Lower lobe of right lung (tissue), 2 donors: ENCODE results near the gene RIC1. TPM values are rescaled to one million over a fixed set of nuclear protein-coding genes. Genes with fewer than 3 reads are reported as not detected.
A peak's percentile ranks its signal among the peaks of the same experiment; 100 is the strongest.
"Not testable (repeated sequence)": the region's sequence is repeated elsewhere in the genome, so short reads cannot be mapped to it uniquely, and the experiment has no call there.

Experiments used
- ATAC-seq, 2 donors: fragments of 200-7000 bp; cut with Tn5 transposase; one replicate each; pipeline ENCODE4 v1.9.1; 2020 to 2022; ENCODE audit warnings: mild to moderate bottlenecking in 2 of 2, moderate library complexity in 2 of 2
- DNase-seq: peaks from one replicate; pipeline ENCODE4 v3.0.0-alpha.2; 2020
- H3K27ac ChIP-seq: fragments of 200-600 bp; one replicate; pipeline ENCODE4 v1.8.0; 2022
- H3K27me3 ChIP-seq: fragments of 200-600 bp; one replicate; pipeline ENCODE4 v1.8.0; 2022; ENCODE audit warnings: low read depth
- H3K36me3 ChIP-seq: fragments of 200-600 bp; one replicate; pipeline ENCODE4 v1.8.0; 2022; ENCODE audit warnings: mild to moderate bottlenecking
- H3K4me1 ChIP-seq: fragments of 200-600 bp; one replicate; pipeline ENCODE4 v1.8.0; 2022
- H3K4me3 ChIP-seq: fragments of 200-600 bp; one replicate; pipeline ENCODE4 v1.8.0; 2022; ENCODE audit warnings: mild to moderate bottlenecking
- H3K9me3 ChIP-seq: fragments of 200-600 bp; one replicate; pipeline ENCODE4 v1.8.0; 2022
- intact Hi-C: fragments of 100-400 bp; cut with DNase I; formaldehyde crosslinking; loops from one replicate; pipeline ENCODE4 v1.11.0; 2022
- total RNA-seq: library from RNA; stranded (reverse); fragmentation: NEBNext Ultra II Directional; extraction: Animal tissue kit (Norgen Biotek cat#: 25700); gene quantifications from one replicate; pipeline ENCODE4 v1.2.1, GENCODE V29; 2021
- TF ChIP-seq, protein P1 (sequence below): fragments of 200-600 bp; IDR thresholded peaks from one replicate; pipeline ENCODE4 v1.8.0; 2022; ENCODE audit warnings: antibody characterized with exemption, mild to moderate bottlenecking
- donor health status: DM: no; HTN: yes; CAD: no; lungs with severe emphysema.

The RIC1 gene
- total RNA-seq, 1 donor from 2014 or later, result 20.5 TPM

DNA sequence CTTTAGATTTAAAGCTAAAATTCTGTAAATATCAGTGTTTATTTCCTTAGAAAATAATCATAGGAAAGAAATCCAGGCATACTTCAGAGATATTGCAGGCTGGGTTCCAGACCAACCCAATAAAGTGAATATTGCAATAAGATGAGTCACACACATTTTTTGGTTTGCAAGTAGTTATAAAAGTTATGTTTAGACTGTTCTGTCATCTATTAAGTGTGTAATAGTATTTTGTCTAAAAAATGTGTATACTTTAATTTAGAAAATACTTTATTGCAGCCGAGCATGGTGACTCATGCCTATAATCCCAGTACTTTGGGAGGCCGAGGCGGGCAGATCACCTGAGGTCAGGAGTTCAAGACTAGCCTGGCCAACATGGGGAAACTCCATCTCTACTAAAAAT is 6.9 kb upstream of the RIC1 start:
- H3K27me3 ChIP-seq, result no peaks in the 10 kb centered on the region
- intact Hi-C loops, result no loop called here
- H3K27ac ChIP-seq, result no peak overlapping the region
- H3K4me1 ChIP-seq, result peaks cover 58% of the 10 kb centered on the region
- no peaks in the 10 kb centered on the region for H3K9me3 ChIP-seq
- no peaks in the 10 kb centered on the region for H3K36me3 ChIP-seq
- no peak for DNase-seq
- TF ChIP-seq, protein P1, sequence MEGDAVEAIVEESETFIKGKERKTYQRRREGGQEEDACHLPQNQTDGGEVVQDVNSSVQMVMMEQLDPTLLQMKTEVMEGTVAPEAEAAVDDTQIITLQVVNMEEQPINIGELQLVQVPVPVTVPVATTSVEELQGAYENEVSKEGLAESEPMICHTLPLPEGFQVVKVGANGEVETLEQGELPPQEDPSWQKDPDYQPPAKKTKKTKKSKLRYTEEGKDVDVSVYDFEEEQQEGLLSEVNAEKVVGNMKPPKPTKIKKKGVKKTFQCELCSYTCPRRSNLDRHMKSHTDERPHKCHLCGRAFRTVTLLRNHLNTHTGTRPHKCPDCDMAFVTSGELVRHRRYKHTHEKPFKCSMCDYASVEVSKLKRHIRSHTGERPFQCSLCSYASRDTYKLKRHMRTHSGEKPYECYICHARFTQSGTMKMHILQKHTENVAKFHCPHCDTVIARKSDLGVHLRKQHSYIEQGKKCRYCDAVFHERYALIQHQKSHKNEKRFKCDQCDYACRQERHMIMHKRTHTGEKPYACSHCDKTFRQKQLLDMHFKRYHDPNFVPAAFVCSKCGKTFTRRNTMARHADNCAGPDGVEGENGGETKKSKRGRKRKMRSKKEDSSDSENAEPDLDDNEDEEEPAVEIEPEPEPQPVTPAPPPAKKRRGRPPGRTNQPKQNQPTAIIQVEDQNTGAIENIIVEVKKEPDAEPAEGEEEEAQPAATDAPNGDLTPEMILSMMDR, result no peak
- no peak overlapping the region for H3K4me3 ChIP-seq
- peak in 1 of 2 donors; percentile 46 for ATAC-seq

DNA sequence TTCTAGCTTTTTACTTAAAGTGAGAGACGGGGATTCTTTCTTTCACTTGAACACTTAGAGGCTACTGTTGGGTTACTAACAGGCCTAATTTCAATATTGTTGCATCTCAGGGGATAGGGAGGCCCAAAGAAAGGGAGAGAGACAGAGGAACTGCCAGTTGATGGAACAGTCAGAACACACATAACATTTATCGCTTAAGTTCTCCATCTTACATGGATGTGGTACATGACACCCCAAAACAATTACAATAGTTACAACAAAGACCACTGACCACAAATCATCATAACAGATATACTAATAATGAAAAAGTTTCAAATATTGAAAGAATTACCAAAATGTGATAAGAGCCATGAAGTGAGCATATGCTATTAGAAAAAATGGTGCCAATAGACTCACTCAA is 4.3 kb upstream of the RIC1 start:
- H3K27me3 ChIP-seq, result no peaks in the 10 kb centered on the region
- TF ChIP-seq, protein P1, result no peak
- H3K9me3 ChIP-seq, result no peaks in the 10 kb centered on the region
- H3K36me3 ChIP-seq, result no peaks in the 10 kb centered on the region
- intact Hi-C loops, result no loop called here
- DNase-seq (no peak), ATAC-seq (no peak)
- H3K4me1 ChIP-seq, result peaks cover 62% of the 10 kb centered on the region
- H3K4me3 ChIP-seq, result no peak overlapping the region
- H3K27ac ChIP-seq, result no peak overlapping the region

DNA sequence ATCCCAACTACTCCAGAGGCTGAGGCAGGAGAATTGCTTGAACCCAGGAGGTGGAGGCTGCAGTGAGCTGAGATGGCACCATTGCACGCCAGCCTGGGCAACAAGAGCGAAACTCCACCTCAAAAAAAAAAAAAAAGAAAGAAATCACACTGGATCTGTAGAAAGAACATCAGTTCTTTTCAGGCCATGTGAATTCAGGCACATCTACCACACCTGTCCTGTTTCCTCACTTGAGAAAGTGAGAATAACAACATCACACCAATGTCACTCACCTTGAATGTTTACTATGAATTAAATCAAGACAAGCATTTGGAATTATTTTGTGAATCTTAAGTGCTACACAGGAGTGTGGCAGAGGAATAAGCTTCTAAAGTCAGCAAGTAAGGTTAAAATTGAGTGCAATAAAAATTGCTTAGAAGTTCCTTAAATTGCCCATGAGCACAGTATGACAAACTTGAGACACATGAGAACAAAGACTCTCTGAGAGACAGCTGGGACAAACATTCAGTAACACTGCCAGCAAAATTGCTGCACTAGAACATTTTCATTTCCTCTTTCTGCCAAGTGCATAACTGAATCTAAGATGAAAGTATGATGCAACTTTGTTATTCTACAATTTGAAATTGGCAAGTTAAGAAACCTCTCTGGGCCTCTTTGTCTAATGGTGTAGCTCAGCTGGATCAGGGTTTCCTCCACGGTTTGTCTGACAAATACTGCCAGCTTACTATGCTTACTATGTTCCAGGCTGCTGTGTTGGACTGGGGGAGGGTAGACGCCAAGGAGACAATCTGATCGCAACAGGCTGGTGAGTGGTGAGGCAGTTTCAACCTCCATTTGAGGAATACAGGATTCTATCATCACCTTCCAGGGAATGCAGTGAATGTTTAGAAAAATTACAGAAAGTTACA is 1.9 kb upstream of the RIC1 start:
- DNase-seq (no peak), ATAC-seq (peak; percentile 20 to 50)
- Histone ChIP-seq H3K9me3 (no peaks in the 10 kb centered on the region), H3K4me1 (peaks cover 70% of the 10 kb centered on the region), H3K27ac (peak overlapping the region; percentile 97), H3K36me3 (no peaks in the 10 kb centered on the region), H3K4me3 (peak overlapping the region; percentile 96), H3K27me3 (no peaks in the 10 kb centered on the region)
- intact Hi-C loops, result no loop called here
- TF ChIP-seq, protein P1, result no peak

DNA sequence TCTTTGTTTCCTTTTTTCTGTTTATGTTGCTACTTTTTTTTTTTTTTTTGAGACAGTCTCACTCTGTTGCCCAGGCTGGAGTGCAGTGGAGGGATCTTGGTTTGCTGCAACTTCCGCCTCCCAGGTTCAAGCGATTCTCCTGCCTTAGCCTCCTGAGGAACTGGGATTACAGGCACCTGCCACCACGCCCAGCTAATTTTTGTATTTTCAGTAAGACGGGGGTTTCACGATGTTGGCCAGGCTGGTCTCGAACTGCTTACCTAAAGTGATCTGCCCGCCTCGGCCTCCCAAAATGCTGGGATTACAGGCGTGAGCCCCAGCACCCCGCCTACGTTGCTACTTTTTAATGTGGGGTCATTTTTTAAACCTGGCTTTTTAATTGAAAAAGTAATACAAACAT is 1.2 kb upstream of the RIC1 start:
- H3K36me3 ChIP-seq, H3K27me3 ChIP-seq, H3K9me3 ChIP-seq, ATAC-seq, intact Hi-C loops, DNase-seq: not testable (repeated sequence)
- Histone ChIP-seq H3K27ac (peak overlapping the region; percentile 97), H3K4me3 (peak overlapping the region; percentile 96), H3K4me1 (peaks cover 77% of the 10 kb centered on the region)

DNA sequence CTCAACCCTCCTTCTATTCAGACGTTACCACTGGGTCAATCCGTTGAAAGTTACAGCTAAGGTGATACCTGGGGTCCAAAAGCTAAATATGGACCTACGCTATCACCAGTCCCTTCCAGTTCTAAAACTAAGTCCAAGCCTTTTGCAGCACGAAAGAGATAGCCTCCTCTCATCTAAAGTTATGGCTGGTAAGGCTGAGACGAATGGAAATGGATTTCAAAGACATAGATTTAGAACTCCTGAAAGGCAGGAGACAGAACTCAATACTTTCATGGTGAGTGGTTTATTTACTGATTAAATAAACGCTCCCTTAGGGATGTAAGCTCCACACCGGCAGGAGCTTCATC is 751 bp upstream of the RIC1 start:
- Histone ChIP-seq H3K4me3 (peak overlapping the region; percentile 96), H3K27ac (peak overlapping the region; percentile 97), H3K27me3 (no peaks in the 10 kb centered on the region), H3K4me1 (peaks cover 78% of the 10 kb centered on the region), H3K9me3 (no peaks in the 10 kb centered on the region), H3K36me3 (no peaks in the 10 kb centered on the region)
- ATAC-seq (no peak), DNase-seq (no peak)
- TF ChIP-seq, protein P1, result no peak
- intact Hi-C loops, result no loop called here
